Renal pelvis (tissue), 4 donors: ENCODE measurements around the gene UBR2. TPM values are rescaled to one million over a fixed set of nuclear protein-coding genes. Genes with fewer than 3 reads are reported as not detected.
"Not testable (repeated sequence)": the region's sequence is repeated elsewhere in the genome, so short reads cannot be mapped to it uniquely, and the experiment has no call there.

ENCODE experiments used
- DNase-seq: peaks from one replicate; pipeline ENCODE4 v3.0.0-alpha.2; 2013
- polyA plus RNA-seq, 3 donors: library from polyadenylated mRNA; unstranded; fragments of 120-200 nt; gene quantifications; one replicate each; pipeline ENCODE4 v1.2.1, GENCODE V29; 2013; ENCODE audit not compliant: insufficient read length in 3 of 3

Gene UBR2
- polyA plus RNA-seq, 3 donors: 25.3 to 35.9 (median 30.7) TPM

- DNase-seq: no peak
Observed at GRCh38 chr6:42618105-42618504, 54.3 kb downstream of the UBR2 start.

DNA sequence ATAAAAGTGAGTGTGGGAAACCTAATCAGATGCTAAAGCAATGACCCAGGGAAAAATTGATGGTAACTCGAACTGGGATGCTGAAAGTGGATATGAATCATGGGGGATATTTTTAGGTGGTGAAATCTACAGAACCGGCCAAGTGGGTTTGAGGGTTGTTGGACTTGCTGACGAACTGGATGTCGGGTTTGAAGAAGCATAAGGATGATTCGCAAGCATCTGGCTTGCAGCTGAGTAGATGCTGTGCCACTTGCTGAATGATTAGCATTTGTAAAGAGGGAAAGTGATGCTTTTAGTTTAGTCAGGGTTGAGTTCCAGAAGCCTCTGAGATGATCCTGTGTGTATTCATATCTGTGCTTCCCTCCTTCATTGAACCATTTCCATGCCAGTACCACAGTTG lies 54.9 kb downstream of the UBR2 start:
- DNase-seq: no peak

- no peak for DNase-seq
Observed at GRCh38 chr6:42619963-42620362, 56.1 kb downstream of the UBR2 start.

- no peak for DNase-seq
Observed at GRCh38 chr6:42624601-42625000, 60.8 kb downstream of the UBR2 start.

DNA sequence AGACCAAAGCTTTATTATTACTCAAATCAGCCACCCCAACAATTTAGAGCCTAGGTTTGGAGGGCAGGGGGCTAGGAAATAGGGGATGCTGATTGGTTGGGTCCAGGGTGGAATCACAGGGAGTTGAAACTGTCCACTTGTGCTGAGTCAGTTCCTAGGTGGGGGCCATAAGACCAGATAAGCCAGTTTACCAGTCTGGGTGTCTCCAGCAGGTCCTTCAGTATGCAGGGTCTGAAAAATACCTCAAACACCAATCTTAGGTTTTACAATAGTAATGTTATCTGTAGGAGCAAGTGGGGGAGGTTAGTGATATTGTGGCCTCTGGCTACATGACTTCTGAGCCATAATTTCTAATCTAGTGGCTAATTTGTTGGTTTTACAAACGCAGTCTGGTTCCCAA lies 63.2 kb downstream of the UBR2 start:
- DNase-seq: no peak

DNA sequence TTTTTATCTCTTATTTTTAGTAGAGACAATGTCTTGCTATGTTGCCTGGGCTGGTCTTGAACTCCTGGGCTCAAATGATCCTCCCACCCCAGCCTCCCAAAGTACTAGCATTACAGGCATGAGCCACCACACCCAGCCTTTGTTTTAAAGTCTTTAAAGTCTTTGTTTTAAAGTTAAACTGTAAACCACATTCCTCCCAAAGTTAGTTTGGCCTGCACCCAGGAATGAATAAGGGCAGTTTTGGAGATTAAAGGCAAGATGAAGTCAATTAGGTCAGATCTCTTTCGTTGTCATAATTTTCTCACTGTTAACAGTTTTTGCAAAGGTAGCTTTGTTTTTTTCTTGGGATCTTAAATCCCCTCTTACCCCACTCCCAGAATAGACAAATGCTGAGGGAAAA lies 63.8 kb downstream of the UBR2 start:
- no peak for DNase-seq

- DNase-seq: no peak
Observed at GRCh38 chr6:42628604-42629003, 64.8 kb downstream of the UBR2 start.

DNA sequence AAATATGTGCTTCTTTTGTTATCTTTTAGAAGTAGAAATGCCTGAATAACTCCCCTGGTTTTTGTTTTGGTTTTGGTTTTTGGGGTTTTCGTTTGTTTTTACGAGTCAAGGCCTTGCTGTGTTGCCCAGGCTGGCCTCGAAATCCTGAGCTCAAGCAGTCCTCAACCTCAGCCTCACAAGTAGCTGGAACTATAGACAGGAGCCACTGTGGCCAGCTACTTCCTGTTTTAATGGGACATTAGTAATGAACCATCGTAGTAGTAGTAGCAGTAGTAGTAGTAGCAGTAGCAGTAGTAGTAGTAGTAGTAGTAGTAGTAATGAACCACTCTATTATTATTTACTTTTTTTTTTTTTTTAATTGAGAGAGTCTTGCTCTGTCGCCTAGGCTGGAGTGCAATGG lies 66.0 kb downstream of the UBR2 start:
- no peak for DNase-seq

DNA sequence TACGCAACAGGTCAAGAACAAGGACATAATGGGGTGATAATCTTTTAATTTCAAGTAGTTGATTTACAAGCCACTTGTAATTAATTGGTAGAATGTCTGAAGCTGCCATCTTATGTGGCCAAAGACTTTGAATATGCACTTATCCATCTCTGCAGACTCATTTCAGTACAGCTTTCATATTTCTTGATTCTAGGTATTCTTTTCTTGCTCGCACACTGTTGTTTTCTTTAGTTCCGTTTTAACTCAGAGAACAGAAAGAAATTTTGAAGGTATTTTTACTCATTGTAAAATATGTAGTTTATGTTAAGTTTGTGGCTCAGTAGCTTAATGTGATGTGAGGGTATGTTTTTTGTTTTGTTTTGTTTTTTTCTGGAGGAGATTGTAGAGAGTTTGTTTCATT lies 73.9 kb downstream of the UBR2 start:
- DNase-seq: no peak

GRCh38 chr6:42642794-42643193 lies 79.0 kb downstream of the UBR2 start:
- DNase-seq: no peak

- no peak for DNase-seq
Observed at GRCh38 chr6:42644211-42644610, 80.4 kb downstream of the UBR2 start.

DNA sequence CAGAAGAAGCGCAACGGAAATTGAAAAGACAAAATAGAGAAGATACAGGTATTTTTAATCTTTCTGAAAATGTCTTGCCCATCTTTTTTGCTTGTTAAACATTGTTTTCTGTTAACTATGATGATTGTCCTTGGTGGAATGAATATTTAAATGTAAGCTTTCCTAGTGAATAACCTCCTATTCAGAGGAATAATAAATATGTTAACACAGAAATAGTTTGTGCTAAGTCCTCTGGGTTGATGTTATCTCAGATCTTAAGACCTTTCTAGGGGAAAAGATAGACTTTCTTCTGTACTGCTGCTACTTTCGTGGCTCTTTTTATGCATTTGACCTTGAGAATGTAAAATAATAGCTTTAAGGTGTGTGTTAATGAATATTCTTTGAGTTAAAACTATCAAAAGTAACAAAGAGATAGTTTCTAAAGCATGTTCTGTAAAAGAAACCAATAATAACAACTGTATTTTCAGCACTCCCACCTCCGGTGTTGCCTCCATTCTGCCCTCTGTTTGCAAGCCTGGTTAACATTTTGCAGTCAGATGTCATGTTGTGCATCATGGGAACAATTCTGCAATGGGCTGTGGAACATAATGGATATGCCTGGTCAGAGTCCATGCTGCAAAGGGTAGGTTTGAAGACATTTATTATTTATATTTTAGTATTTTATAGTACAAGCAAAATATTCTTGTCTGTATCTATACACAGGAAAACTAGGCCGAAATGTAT lies 88.4 kb downstream of the UBR2 start:
- no peak for DNase-seq

DNA sequence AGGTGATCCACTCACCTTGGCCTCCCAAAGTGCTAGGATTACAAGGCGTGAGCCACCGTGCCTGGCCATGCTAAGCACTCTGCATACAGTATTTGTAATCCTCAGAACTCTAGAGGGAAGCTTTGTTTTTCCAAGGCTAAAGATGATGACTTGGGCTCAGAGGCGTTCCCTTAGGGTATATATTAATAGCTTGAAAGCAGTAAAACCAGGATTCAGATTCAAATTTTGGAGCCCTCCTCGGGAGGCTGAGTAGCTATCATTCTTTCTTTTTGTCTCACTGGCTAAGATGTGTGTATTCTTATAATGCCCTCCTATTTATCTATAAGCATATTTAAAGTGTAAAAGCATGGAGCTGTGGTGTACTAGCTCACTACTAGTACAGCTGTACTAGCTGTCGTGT lies 90.0 kb downstream of the UBR2 start:
- no peak for DNase-seq

DNA sequence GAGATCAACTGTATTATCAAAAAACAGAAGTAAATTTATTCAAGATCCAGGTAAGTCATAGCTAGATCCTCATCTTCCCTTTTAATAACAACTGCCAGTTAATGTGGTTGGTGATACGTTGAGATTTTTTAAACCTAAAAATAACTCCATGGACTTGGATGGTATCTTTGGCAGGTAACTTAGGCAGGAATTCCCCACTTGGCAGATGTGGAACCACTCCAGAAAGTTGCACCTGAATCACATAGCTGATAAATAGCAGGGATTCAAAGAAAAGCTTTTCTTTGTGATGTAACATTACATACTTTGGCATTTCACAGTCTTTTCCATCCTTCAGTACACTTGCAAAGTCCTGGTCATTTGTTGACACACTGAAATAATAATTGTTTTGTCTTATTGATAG lies 96.0 kb downstream of the UBR2 start:
- DNase-seq: no peak

DNA sequence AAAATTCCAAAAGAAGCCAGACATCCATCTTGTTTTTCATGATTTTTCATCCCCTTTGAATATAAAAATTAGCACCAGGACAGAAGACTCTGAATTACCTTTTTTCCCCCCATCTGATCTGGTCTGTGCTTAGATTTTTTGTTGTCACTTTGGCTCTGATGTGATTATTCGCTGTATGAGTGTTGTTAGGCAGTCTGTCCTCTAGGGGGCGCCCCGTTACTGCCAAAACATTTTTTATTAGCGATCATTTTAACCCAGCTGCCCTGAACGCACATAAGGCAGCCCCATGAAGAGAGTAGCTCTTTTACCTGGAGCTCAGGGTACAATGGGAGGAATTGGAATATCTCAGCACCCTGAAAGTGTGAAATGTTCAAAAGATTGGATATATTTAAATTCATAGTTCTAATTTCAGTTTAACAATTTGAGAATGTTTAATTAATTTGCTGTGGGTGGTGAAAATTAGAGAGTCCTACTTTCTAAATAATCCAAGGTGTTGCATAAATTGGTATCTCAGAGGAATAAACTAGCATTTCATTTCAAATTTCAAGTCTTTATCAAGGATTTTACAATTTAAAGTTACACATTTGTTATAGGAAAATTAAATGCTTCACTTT lies 97.8 kb downstream of the UBR2 start:
- peak; percentile 81 for DNase-seq

GRCh38 chr6:42664718-42665117 lies 100.9 kb downstream of the UBR2 start:
- DNase-seq: no peak

GRCh38 chr6:42674368-42674767 lies 110.5 kb downstream of the UBR2 start:
- DNase-seq: not testable (repeated sequence)

GRCh38 chr6:42674780-42675179 lies 111.0 kb downstream of the UBR2 start:
- DNase-seq: no peak

DNA sequence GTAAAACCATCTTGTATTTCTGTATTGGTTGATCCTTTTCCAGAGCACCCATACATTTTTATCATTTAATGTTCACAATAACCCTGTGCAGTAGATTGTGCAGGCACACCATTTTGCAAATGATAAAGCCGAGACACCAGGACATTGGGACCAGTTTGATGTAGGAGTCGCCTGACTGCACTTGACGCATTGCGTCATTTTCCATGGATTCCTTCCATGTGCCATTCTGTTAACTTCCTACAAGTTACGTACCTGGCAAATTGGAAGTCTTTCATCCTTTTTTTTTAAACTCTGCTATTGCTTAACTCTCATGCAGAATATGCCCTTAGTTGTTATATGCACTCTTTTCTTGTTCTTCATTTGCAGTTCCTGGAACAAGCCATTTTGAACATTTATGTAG lies 115.5 kb downstream of the UBR2 start:
- DNase-seq: no peak

DNA sequence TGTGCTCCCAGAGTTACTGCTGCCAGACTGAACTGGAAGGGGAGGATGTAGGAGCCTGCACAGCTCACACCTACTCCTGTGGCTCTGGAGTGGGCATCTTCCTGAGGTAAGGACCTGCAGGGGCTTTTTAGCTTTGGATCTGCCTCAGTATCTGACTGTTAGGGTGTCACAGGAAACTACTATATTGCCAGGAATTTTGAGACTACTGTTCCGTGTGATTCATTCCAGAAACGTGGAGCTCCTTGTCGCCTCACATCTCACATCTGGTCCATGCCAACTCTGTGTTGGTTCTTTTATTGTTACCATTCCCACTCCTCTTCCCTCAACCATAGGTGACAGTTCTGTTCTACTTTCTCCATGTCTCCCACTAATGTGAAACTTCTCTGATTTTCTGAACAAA lies 124.5 kb downstream of the UBR2 start:
- no peak for DNase-seq

- DNase-seq: no peak
Observed at GRCh38 chr6:42689371-42689770, 125.5 kb downstream of the UBR2 start.

GRCh38 chr6:42690151-42690702 lies 126.4 kb downstream of the UBR2 start:
- no peak for DNase-seq

DNA sequence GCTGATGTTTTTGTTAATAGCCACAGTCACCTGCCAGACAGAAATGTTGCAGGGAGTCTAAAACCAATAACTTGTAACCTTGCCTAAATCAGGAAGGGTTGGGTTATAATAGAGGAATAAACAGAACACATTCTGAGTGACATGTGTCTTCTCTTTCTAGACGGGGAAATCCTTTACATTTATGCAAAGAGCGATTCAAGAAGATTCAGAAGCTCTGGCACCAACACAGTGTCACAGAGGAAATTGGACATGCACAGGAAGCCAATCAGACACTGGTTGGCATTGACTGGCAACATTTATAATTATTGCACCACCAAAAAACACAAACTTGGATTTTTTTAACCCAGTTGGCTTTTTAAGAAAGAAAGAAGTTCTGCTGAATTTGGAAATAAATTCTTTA lies 127.0 kb downstream of the UBR2 start:
- no peak for DNase-seq
